Measurements from ENCODE around the gene DRC7. TPM values are rescaled to one million over a fixed set of nuclear protein-coding genes. Genes with fewer than 3 reads are reported as not detected.

The DRC7 gene
- total and polyA plus RNA-seq, 10 of the 15 experiments (the other 5 are each of a cell fraction or from before 2014, with no cell fraction given), result 0.06 to 0.49 (median 0.14) TPM; not detected in 4

- no peak overlapping the region for H3K27ac ChIP-seq (ENCODE audit: control insufficient read depth, insufficient read depth)
- TF ChIP-seq MEF2A (IDR thresholded peaks at IDR 0.05; ENCODE audit: insufficient read depth, low read depth, low read length) (no peak), RUNX3 (IDR thresholded peaks at IDR 0.05; ENCODE audit: low read length) (no peak), NFIC (IDR thresholded peaks at IDR 0.05; ENCODE audit: low read depth, low read length) (no peak), YBX1 (IDR thresholded peaks at IDR 0.05) (no peak), ZBTB40 (IDR thresholded peaks at IDR 0.05; ENCODE audit: borderline replicate concordance) (no peak), TCF12 (IDR thresholded peaks at IDR 0.05; ENCODE audit: low read depth, low read length) (no peak), CEBPZ (IDR thresholded peaks at IDR 0.05; ENCODE audit: low read depth, low read length) (no peak), BCL3 (IDR thresholded peaks at IDR 0.05; ENCODE audit: borderline replicate concordance, insufficient read depth, low read depth, low read length, poor library complexity, severe bottlenecking) (no peak), DPF2 (IDR thresholded peaks at IDR 0.05) (no peak), ZNF217 (IDR thresholded peaks at IDR 0.05) (no peak), CREM (IDR thresholded peaks at IDR 0.05; ENCODE audit: low read depth) (no peak), SREBF1 (IDR thresholded peaks at IDR 0.05; ENCODE audit: low read length) (no peak), WRNIP1 (IDR thresholded peaks at IDR 0.05; ENCODE audit: borderline replicate concordance, low read depth, low read length) (no peak), TCF3 (IDR thresholded peaks at IDR 0.05; ENCODE audit: borderline replicate concordance, insufficient read depth, low read depth, low read length) (no peak)
- TF ChIP-seq, protein P1, sequence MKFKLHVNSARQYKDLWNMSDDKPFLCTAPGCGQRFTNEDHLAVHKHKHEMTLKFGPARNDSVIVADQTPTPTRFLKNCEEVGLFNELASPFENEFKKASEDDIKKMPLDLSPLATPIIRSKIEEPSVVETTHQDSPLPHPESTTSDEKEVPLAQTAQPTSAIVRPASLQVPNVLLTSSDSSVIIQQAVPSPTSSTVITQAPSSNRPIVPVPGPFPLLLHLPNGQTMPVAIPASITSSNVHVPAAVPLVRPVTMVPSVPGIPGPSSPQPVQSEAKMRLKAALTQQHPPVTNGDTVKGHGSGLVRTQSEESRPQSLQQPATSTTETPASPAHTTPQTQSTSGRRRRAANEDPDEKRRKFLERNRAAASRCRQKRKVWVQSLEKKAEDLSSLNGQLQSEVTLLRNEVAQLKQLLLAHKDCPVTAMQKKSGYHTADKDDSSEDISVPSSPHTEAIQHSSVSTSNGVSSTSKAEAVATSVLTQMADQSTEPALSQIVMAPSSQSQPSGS (IDR thresholded peaks at IDR 0.05; ENCODE audit: low read length), result no peak
These were observed 38.2 kb upstream of the DRC7 start for GRCh38 chr16:57656342-57656955.

More at GRCh38 chr16:57656342-57656955, 38.2 kb upstream of the DRC7 start:
- H3K9ac ChIP-seq (ENCODE audit: control insufficient read depth, insufficient read depth, low read length), result no peak overlapping the region
- H3K4me2 ChIP-seq (ENCODE audit: control insufficient read depth, insufficient read depth), result no peak overlapping the region
- H3K4me1 ChIP-seq (ENCODE audit: control insufficient read depth, insufficient read depth, low read length), result no peaks in the 10 kb centered on the region
- intact Hi-C loops (cut with micrococcal nuclease; ENCODE audit: unreplicated experiment), result no loop called here
- BruUV-seq (replicated peaks), result no TSS peak
- SMC1A ChIA-PET (ENCODE audit: uncharacterized antibody, unreplicated experiment), result interaction anchor here (0.6 kb wide), 1 partner anchor 80 kb away, joined by 3 read pairs; no protein-coding TSS in a partner anchor
- H4K20me1 ChIP-seq (ENCODE audit: control insufficient read depth, insufficient read depth), result no peaks in the 10 kb centered on the region
- no peaks in the 10 kb centered on the region for H3K79me2 ChIP-seq (ENCODE audit: control insufficient read depth, insufficient read depth, low read length)
- ATAC-seq (no peak), DNase-seq (ENCODE audit: low read depth, low spot score) (no peak), FAIRE-seq (no peak)
- H3K36me3 ChIP-seq (ENCODE audit: control insufficient read depth in 2 of 2, insufficient read depth in 2 of 2, low read length in 1 of 2), result no peaks in the 10 kb centered on the region
- no peak overlapping the region for H2AFZ ChIP-seq (ENCODE audit: control insufficient read depth, low read depth, low read length)
- CTCF ChIA-PET, result no interaction called here
- no peaks in the 10 kb centered on the region; a peak in 1 of 4 replicates for H3K27me3 ChIP-seq (replicated peaks in 1 of 2; ENCODE audit: control insufficient read depth in 2 of 2, insufficient read depth in 2 of 2, low read length in 1 of 2)
- no peak overlapping the region for H3K4me3 ChIP-seq
- POLR2A ChIA-PET, result no interaction called here
- 18% methylated on average over 11 of the region's 11 CpGs for WGBS (ENCODE audit: insufficient coverage, insufficient replicate concordance, low lambda C conversion rate, missing lambda C conversion rate)
- in situ Hi-C loops (cut with MboI), result no loop called here
- RAD21 ChIA-PET (ENCODE audit: unreplicated experiment), result no interaction called here
- no peaks in the 10 kb centered on the region for H3K9me3 ChIP-seq (replicated peaks; ENCODE audit: control insufficient read depth, insufficient read depth, low read length)
